ENCODE measurements around the gene ASPM. TPM values are rescaled to one million over a fixed set of nuclear protein-coding genes. Genes with fewer than 3 reads are reported as not detected.

ASPM gene
- total RNA-seq, 6 experiments from 2014 or later, result 0.20 to 4.3 (median 1.1) TPM

GRCh38 chr1:197116156-197116555 is 30.3 kb downstream of the ASPM start:
- Histone ChIP-seq H3K4me1 (no peaks in the 10 kb centered on the region), H3K4me3 (no peak overlapping the region), H3K27me3 (no peaks in the 10 kb centered on the region), H3K9me3 (no peaks in the 10 kb centered on the region), H3K36me3 (no peaks in the 10 kb centered on the region), H3K27ac (no peak overlapping the region)
- ATAC-seq (no peak), DNase-seq (no peak)
- TF ChIP-seq CTCF (IDR thresholded peaks at IDR 0.05) (no peak), POLR2A (IDR thresholded peaks at IDR 0.05) (no peak)
- intact Hi-C loops (cut with DNase I), result no loop called here
- 95% methylated on average over 2 of the region's 2 CpGs for WGBS (ENCODE audit: insufficient coverage, low coverage, low lambda C conversion rate, missing lambda C conversion rate)

GRCh38 chr1:197106869-197107268 is 39.6 kb downstream of the ASPM start:
- TF ChIP-seq POLR2A (IDR thresholded peaks at IDR 0.05), result no peak
- TF ChIP-seq CTCF (IDR thresholded peaks at IDR 0.05), result no peak
- no peak overlapping the region for H3K4me3 ChIP-seq
- DNase-seq (no peak), ATAC-seq (no peak)
- no peaks in the 10 kb centered on the region for H3K36me3 ChIP-seq
- H3K27me3 ChIP-seq, result no peaks in the 10 kb centered on the region
- intact Hi-C loops (cut with DNase I), result no loop called here
- H3K4me1 ChIP-seq, result no peaks in the 10 kb centered on the region
- no peak overlapping the region for H3K27ac ChIP-seq
- WGBS (ENCODE audit: insufficient coverage, low coverage, low lambda C conversion rate, missing lambda C conversion rate), result 100% methylated on average over 1 of the region's 1 CpG
- no peaks in the 10 kb centered on the region for H3K9me3 ChIP-seq

- H3K36me3 ChIP-seq, result no peaks in the 10 kb centered on the region
- intact Hi-C loops (cut with DNase I), result no loop called here
- no peak overlapping the region for H3K27ac ChIP-seq
- no peaks in the 10 kb centered on the region for H3K27me3 ChIP-seq
- no peak for DNase-seq
- H3K9me3 ChIP-seq, result no peaks in the 10 kb centered on the region
- TF ChIP-seq POLR2A (IDR thresholded peaks at IDR 0.05), result no peak
- no peak for TF ChIP-seq CTCF (IDR thresholded peaks at IDR 0.05)
- no peak for ATAC-seq
- WGBS (ENCODE audit: insufficient coverage, low coverage, low lambda C conversion rate, missing lambda C conversion rate), result 82% methylated on average over 5 of the region's 5 CpGs
- H3K4me3 ChIP-seq, result no peak overlapping the region
- no peaks in the 10 kb centered on the region for H3K4me1 ChIP-seq
Measured at GRCh38 chr1:197103300-197103699, 43.2 kb downstream of the ASPM start.

- ATAC-seq (no peak), DNase-seq (no peak)
- TF ChIP-seq POLR2A (IDR thresholded peaks at IDR 0.05) (no peak), CTCF (IDR thresholded peaks at IDR 0.05) (no peak)
- no peak overlapping the region for H3K27ac ChIP-seq
- H3K9me3 ChIP-seq, result no peaks in the 10 kb centered on the region
- intact Hi-C loops (cut with DNase I), result no loop called here
- no peaks in the 10 kb centered on the region for H3K4me1 ChIP-seq
- H3K27me3 ChIP-seq, result no peaks in the 10 kb centered on the region
- no peak overlapping the region for H3K4me3 ChIP-seq
- no peaks in the 10 kb centered on the region for H3K36me3 ChIP-seq
- 93% methylated on average over 3 of the region's 3 CpGs for WGBS (ENCODE audit: insufficient coverage, low coverage, low lambda C conversion rate, missing lambda C conversion rate)
Measured at GRCh38 chr1:197101978-197102377, 44.5 kb downstream of the ASPM start.

GRCh38 chr1:197100677-197101076 is 45.8 kb downstream of the ASPM start:
- Histone ChIP-seq H3K36me3 (no peaks in the 10 kb centered on the region), H3K9me3 (no peaks in the 10 kb centered on the region), H3K4me1 (no peaks in the 10 kb centered on the region), H3K4me3 (no peak overlapping the region), H3K27me3 (no peaks in the 10 kb centered on the region), H3K27ac (no peak overlapping the region)
- intact Hi-C loops (cut with DNase I), result no loop called here
- no peak for DNase-seq
- ATAC-seq, result no peak
- no peak for TF ChIP-seq POLR2A (IDR thresholded peaks at IDR 0.05)
- no peak for TF ChIP-seq CTCF (IDR thresholded peaks at IDR 0.05)
- 75% methylated on average over 3 of the region's 3 CpGs for WGBS (ENCODE audit: insufficient coverage, low coverage, low lambda C conversion rate, missing lambda C conversion rate)

Data from right lobe of liver (tissue), 6 donors.